ENCODE measurements around the gene SRBD1.

The SRBD1 gene

GRCh38 chr2:45339253-45339652, 271.8 kb downstream of the SRBD1 start:
- in situ Hi-C loops (cut with HindIII; ENCODE audit: low sequenced_read_pairs) = loop anchor here (5.0 kb wide), 1 partner anchor 48 kb away; no protein-coding TSS in a partner anchor

Data from DLD1 (cell line).